ENCODE measurements around the gene PRSS36.
A peak's percentile ranks its signal among the peaks of the same experiment; 100 is the strongest.
"Not testable (repeated sequence)": the region's sequence is repeated elsewhere in the genome, so short reads cannot be mapped to it uniquely, and the experiment has no call there.

PRSS36 gene

DNA sequence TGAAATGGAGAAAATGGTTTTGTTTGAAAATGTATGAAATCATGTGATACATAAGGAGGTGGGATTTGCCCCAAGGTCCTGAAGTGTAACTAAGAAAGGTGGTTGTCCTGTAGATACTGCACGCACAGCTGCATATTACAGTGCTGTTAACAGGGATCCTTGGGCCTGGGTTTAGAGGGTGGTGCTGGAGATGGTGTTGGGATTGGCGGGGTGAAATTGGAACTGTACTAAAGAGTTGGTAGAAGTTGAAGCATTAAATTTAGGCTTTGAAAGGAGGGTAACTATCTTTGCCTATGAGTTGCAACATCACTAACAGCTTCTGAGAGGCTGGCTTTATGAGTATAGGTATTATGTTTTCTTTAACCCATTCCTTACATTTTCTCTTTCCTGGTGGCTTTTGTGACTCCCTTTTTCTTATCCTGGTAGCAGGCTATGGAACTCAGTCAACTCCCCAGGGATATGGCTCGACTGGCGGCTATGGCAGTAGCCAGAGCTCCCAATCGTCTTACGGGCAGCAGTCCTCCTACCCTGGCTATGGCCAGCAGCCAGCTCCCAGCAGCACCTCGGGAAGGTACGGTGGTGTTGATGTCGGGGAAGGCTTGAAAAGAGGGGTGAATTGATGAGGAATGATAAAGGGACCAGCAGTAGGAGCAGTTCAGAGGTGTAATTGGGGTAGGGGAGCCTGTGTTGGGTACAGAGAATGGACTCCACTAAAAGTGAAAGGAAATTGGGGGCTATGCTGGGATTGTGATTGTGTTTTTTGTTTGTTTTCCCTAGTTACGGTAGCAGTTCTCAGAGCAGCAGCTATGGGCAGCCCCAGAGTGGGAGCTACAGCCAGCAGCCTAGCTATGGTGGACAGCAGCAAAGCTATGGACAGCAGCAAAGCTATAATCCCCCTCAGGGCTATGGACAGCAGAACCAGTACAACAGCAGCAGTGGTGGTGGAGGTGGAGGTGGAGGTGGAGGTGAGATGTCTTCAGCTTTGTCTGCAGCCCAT lies 33.9 kb upstream of the PRSS36 start:
- no peak for DNase-seq

DNA sequence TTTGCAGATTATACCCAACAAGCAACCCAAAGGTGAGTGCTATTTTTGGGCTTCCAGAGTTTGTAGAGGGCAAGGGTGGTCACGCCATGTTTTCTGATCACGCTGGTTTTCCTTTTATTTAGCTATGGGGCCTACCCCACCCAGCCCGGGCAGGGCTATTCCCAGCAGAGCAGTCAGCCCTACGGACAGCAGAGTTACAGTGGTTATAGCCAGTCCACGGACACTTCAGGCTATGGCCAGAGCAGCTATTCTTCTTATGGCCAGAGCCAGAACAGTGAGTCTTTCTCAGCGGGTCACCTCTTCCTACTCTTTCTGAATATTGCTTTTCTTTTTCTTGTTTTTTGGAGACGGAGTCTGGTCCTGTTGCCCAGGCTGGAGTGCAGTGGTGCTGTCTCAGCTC lies 32.5 kb upstream of the PRSS36 start:
- DNase-seq, result no peak

DNA sequence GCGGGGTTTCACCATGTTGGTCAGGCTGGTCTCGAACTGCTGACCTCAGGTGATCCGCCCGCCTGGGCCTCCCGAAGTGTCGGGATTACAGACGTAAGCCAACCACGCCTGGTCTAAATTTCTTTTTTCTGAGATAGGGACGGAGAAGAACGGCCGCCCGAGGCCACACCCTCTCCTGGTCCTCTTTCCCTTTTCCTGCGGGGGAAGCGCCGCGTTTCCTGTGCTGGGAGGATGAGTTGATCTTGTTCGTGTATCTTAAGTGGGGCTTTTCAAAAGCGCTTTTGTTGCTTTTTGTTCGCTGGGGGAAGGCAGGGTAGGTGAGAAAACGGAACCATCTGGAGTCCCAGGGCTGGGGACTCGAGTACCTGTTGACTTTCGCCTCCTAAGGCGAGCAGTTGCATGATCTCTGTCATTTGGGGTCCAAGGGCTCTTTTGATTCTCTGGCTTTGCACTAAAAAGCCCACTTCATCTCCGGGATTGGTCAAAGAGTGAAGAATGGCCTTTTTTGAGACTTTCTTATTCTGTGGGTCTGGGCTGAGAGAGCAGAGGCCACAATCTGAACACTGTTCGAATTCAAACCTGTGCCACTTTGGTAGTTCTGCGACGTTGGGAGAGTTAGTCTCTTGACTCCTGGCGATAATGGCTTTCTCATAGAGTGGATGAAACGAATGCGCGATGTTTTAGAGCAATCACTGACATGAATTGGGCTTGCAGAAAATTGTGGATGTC lies 31.4 kb upstream of the PRSS36 start:
- peak; percentile 46 for DNase-seq

DNA sequence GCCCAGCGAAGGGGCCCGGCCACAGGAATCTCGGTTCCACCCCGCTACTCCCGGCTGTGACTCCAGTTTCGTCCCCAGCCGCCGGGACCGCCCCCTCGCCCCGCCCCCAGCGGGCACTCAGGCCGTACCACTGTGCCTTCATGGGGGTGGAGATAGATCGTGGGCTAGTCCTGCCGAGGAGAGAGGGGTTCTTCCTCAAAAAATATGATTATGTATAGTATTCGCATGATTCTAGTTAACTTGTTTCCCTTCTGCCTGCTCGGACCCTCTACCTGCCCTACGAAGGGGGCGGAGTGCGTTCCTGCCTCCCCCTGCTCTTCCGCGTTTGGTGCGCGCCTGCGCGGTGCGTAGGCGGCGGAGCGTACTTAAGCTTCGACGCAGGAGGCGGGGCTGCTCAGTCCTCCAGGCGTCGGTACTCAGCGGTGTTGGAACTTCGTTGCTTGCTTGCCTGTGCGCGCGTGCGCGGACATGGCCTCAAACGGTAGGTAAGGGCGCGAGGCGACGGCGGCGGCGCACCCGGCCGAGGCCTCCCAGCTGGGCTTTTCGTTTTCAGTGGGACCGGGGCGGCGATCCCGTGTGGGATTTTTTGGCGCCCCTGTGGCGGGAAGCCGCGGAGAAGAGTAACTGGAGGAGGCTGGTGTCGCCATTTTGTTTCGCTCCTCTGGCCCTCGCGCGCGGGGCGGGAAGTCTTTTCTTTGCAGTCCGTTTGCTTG lies 30.0 kb upstream of the PRSS36 start, which contains the start of gene FUS:
TSS of gene FUS (plus strand) at position 393 of the 713 bp plus-strand sequence. CDS start at position 469, 76 bp downstream.
- DNase-seq, result peak; percentile 85

DNA sequence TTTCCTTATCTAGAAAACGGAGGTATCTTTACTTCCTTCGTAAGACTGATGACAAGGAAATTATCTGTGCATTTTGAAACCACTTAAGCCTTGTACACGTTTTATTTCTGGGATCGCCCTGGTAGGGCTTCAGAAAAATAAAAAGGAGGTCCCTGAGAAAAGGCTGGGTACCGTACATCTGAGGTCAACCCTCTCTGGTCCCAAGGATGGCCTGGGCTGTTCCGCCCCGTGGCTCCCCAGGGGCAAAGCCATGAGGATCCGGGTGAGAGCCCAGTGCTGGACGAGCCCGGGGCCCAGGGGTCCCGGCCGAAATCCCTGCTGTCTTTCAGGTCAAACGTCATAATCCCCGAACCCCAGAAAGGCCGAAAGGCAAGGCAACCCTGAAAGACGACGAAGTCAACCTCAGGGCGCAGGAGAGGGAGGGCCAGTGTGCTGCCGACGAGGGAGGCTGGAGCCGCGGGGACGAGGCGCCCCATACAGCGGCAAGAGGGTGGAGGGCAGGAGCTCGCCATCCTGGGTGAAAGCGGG lies 29.4 kb upstream of the PRSS36 start:
- no peak for DNase-seq

DNA sequence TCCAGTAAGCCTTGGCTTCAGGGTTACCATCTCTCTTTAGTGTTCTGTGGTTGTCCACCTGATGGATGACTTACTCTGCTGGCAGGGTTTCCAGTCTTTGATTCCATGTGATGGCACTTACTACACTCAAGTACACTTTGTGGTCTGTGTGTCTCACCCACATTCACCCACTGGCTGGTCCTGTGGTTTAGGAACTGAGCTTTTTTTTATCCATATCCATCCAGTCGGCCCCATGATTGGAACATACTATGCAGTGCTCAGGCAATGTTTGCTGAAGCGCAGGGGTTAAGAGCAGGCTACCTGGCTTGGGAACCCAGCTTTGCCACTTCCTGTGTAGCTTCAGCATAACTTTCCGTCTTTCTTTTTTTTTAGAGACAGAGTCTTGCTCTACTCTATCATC lies 27.3 kb upstream of the PRSS36 start:
- no peak for DNase-seq

DNA sequence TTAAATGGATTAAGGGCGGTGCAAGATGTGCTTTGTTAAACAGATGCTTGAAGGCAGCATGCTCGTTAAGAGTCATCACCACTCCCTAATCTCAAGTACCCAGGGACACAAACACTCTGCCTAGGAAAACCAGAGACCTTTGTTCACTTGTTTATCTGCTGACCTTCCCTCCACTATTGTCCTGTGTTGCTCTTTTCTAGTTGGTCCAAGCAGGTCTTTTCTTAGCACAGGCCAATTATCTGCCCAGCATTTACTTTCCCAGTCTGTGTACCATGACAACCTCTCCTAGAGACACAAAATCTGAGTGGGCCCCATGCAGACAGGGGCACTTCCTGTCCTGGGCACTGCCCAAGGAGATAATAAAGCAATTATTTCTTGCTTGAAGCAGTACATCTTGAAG lies 20.2 kb upstream of the PRSS36 start:
- DNase-seq, result not testable (repeated sequence)

DNA sequence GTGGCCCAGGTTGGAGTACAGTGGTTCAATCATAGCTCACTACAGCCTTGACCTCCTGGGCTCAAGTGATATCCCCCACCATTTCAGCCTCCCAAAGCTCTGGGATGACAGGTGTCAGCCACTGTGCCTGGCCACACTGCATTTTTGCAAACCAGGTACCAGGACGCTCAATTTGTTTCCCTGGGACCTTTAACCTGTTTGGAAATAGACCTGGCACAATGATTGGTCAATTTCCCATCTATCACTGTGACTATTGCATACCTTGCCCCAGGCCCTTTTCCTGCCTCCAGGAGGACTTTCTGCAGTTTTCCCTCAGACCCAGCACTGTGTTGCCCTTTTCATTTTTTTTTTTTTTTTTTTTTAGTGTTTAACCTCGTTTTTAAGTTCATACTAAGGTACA lies 19.0 kb upstream of the PRSS36 start:
- no peak for DNase-seq

DNA sequence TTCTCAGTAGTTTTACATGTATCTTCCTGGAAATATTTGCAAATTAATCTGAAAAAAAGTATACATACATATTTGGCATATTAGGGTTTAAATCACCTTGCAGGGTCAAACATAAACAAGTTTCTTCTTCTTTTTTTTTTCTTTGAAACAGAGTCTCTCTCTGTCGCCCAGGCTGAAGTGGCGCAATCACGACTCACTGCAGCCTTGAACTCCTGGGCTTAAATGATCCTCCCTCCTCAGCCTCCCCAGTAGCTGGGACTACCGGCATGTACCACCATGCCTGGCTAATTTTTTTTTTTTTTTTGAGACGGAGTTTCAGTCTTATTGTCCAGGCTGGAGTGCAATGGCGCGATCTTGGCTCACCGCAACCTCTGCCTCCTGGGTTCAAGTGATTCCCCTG lies 17.4 kb upstream of the PRSS36 start:
- DNase-seq, result no peak

DNA sequence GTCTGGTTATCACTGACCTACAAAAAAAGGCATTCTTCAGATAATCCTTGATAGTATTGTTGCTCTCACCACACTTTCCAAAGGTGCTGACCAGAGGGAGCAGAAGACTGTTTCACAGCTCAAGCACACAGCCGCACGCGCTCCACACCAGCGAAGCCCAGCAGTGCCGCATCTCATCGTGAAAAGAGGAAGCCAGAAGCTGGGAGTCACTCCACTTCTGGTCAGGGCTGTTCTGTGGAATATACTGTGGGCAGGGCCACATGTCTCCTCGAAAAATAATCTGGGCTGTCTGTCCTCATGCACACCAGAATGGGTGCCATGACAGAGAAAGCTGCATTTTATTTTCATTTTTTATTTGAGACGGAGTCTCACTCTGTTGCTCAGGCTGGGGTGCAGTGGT lies 7.3 kb upstream of the PRSS36 start:
- DNase-seq, result no peak

DNA sequence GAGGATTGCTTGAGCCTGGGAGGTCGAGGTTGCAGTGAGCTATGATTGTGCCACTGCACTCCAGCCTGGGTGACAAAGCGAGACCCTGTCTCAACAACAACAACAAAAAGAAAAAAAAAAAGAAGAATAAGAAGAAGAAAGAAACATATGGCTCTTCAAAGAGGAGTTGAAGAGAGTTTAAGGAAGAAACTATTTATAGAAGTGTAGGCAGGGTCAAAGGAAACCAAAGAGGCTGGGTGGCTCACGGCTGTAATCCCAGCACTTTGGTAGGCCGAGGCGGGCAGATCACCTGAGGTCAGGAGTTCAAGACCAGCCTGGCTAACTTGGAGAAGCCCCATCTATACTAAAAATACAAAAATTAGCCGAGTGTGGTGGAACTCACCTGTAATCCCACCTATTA lies 1.1 kb upstream of the PRSS36 start:
- DNase-seq, result not testable (repeated sequence)

DNA sequence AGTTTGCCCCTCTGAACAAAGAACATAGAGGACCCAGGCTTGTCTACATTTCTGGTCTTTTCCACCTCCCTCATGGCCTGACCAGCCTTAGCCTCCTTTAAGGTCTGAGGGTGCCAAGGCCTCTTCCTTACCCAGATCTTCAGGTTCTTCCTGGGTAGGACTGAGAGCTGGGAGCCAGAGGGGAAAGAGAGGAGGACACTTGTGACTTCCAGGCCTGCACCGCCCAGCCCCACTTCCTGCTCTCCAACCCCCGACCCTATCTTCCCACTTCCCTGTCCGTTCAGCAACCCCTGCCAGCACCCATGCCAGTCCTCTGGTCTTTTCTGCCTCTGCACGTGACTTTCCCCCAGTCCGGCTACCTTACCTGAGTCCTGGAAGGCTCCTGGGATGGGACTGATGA lies 534 bp downstream of the PRSS36 start:
- DNase-seq, result no peak

DNA sequence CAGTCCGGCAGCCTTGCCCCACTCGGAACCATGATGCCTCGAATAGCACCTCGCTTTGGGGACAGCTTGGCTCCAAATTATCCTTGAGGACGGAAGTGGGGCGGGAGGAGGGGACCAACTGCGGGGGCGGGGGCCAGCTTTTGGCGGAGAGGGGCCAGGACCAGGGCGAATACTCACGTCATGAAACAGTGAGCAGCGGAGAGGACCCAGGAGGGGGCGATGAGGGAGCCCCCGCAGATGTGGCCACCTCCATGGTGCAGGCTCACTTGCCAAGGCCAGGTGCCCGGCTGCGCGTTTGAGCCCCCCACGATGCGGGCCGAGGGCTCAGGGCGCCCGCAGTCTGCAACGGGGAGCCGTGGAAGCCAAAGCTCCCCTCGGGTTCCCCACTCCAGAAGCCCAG lies 970 bp downstream of the PRSS36 start:
- DNase-seq, result no peak

DNA sequence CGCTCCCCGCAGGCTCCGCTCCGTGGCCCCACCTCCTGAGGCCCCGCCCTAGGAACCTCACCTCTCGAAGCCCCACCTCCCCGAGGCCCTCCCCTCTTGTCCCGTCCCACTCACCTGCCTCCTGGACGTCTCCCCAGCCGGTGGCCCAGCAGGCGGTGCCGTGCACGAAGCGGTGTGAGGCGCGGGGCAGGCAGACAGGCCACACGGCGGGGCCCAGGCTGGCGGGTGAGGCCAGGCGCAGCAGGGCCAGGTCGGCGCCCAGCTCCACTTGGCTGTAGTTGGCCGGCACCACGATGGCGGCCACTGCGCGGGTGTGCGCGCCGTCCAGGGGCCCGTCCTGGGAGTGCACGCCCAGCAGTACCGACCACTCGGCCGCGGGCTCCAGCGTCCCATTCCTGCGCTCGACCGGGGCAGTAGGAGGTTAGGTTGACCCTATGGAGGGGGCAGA lies 1.6 kb downstream of the PRSS36 start:
- no peak for DNase-seq

DNA sequence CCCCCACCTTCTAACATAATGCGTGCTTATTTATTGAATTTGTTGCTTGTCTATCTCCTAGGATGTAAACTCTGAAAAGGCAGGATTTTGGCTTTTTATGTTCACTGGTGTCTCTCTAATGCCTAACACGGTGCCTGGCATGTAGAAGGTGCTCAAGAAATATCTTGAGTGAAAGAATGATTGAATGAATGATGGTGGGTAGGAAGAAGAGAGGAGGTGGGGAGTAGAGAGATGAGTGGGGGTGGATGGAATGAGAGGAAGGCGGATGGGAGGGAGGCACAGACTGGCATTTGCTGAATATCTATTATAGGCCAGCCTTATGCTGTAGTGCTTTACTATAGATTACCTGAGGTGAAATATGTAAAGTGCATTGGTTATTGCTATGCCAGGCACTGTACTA lies 2.3 kb downstream of the PRSS36 start:
- DNase-seq, result no peak

DNA sequence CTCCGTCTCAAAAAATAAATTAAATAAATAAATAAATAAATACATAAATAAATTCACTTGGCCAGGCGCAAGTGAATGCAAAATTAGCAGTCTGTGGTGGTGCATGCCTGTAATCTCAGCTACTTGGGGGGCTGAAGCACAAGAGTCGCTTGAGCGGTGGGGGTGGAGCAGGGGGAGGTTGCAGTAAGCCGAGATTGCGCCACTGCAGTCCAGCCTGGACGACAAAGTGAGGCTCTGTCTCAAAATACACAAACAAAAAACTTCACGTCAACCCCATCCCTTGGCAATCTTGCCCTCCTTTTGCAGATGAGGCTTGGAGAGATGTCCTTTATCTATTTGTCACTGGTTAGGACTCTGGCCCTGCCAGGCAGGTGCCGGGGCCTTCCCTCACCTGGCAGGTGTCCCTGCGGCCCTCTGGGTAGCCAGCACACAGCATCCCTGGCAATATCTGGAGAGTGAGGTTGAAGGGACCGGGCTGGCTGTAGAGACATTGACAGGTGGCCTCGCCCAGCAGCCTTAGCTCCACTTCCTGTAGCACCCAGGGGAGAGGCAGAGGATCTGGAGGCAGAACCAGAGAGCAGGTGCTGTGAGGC lies 4.4 kb downstream of the PRSS36 start:
- no peak for DNase-seq

DNA sequence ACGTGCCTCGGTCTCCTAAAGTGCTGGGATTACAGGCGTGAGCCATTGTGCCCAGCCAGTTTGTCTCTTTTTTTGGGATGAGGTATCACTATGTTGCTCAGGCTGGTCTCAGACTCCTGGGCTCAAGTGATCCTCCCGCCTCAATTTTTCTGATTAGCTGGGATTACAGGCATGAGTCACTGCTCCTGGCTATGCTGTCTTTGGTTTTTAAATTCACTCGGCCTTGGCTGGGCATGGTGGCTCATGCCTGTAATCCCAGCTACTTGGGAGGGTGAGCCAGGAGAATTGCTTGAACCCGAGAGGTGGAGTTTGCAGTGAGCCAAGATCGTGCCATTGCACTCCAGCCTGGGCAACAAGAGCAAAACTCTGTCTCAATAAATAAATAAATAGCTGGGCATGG lies 5.4 kb downstream of the PRSS36 start:
- DNase-seq, result peak; percentile 18

DNA sequence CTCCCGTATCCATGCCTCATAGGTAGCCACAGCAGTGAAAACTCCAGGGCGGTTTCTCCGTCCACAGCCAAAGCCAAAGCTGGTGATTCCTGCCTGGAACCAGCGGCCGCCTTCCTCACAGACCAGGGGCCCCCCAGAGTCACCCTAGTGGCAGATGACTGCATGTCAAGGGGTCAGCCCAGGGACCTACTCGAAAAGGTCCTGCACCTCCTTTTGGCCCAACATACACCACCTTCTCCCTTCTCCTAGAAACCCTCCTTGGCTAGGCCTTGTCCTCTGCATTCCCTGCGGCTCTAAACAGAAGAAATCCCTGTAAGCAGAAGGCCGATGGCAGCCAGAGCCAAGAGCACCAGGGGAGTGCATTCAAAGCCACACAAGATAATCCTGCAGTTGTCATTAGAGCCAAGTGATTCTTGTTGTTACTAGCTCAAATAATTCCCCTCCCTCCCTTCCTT lies 6.1 kb downstream of the PRSS36 start:
- DNase-seq, result no peak

DNA sequence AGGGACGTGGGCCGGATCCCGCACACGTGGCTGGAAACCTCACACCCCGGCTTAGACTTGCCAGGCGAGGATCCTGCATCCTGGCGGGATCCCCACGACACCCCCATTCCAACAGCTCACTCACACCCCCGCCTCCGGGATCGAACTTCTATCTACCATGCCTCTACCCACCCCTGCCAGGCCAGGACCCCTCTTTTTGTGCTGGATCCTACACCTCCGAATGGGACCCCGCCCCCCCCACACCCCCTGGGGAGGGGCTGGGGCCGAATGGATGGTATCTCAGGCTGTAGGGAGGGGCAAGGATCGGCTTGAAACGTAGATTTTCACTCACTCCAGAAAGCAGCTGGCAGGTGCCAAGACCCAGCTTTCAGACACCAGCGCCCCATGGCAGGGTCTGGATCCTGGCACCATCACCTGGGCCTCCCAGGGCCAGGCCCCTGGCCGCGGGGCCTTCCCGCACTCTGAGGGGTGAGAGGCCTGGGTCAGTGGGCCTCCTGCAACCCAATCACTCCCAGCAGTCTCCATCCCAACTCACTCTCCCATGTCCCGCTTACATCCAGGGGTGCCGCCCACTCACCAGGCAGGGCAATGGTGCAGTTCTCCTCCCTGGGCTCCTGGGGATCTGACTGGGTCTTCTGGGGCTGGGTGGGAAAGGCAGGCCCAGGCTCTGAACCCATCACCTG lies 6.7 kb downstream of the PRSS36 start:
- DNase-seq, result no peak

DNA sequence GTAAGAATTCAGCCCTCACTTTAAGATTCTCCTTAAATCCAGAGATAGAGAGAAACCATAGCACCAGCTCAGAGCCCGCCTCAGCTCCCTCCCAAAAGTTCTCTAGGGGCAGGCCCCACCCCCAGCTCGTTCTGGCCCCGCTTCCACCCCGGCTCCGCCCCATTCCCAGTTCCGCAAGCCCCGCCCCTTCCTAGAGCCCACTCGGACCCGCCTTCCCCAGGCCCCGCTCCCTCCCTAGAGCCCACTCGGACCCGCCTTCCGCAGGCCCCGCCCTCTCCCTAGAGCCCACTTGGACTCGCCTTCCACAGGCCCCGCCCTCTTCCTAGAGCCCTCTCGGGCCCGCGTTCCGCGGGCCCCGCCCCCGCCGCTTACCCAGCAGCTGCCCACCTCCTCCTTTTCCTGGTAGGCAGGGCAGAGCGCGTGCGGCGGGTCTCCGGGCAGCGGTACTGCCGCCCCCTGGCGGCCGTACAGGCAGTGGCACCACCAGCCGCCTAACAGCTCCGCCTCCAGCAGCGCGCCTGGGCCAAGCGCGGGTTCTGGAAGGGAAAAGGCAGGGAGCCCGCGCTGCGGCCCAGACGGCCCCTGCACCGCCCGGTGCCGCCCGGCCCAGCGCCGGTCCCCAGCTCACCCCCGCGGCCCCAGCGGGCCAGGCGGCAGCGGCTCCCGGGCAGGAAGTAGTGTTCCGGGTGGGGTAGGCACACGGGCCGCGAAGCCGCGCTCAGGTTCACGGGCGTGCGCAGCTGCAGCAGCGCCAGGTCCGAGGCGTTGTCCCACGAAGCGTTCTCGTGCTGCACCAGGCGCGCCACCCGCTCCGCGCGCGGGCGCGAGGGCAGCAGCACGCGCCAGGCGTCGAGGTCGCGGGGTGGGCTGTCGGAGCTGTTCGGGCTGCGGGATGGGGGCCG lies 7.5 kb downstream of the PRSS36 start:
- peak; percentile 98 for DNase-seq

Measured in fibroblast of skin of back (primary cell).